ENCODE results near the gene RICTOR. TPM values are rescaled to one million over a fixed set of nuclear protein-coding genes. Genes with fewer than 3 reads are reported as not detected.

RICTOR gene
- total and polyA plus RNA-seq, 9 of the 15 experiments (the other 6 are each of a cell fraction or from before 2014, with no cell fraction given) = 13.9 to 46.6 (median 22.6) TPM

GRCh38 chr5:39072925-39073766, 1.1 kb downstream of the RICTOR start (continued):
- no peak; the same call in 1 of the 2 replicates for TF ChIP-seq MTA3 (IDR thresholded peaks at IDR 0.05; ENCODE audit: borderline replicate concordance)
- no peak for TF ChIP-seq POLR3A (IDR thresholded peaks at IDR 0.05; ENCODE audit: borderline replicate concordance, extremely low read depth, insufficient read depth, insufficient read length)
- no peak for TF ChIP-seq ZNF644 (tag; IDR thresholded peaks at IDR 0.05; ENCODE audit: low read depth)
- no peak for TF ChIP-seq ZNF347 (CRISPR knock-in tag; IDR thresholded peaks at IDR 0.05; ENCODE audit: low read depth)
- TF ChIP-seq RAD51 (IDR thresholded peaks at IDR 0.05; ENCODE audit: borderline replicate concordance, low read depth) = no peak
- peak; percentile 57; the same call in 1 of the 2 replicates for TF ChIP-seq CREB1 (IDR thresholded peaks at IDR 0.05)
- no peak for TF ChIP-seq CREB1 (CRISPR knock-in tag; IDR thresholded peaks at IDR 0.05)
- no peak for TF ChIP-seq ZNF143 (CRISPR knock-in tag; IDR thresholded peaks at IDR 0.05)
- no peak for TF ChIP-seq ZNF699 (CRISPR knock-in tag; IDR thresholded peaks at IDR 0.05; ENCODE audit: insufficient replicate concordance)
- 0 out of 2 replicates have a peak, but pooled peaks have one; percentile 32 for TF ChIP-seq MEF2D (tag; conservative IDR thresholded peaks at IDR 0.05; ENCODE audit: low read depth)
- no peak for TF ChIP-seq ZNF561 (CRISPR knock-in tag; conservative IDR thresholded peaks at IDR 0.05)
- peak; percentile 44 for TF ChIP-seq POLR2AphosphoS5 (IDR thresholded peaks at IDR 0.05; ENCODE audit: control insufficient read depth, insufficient read depth, low read depth, low read length)
- TF ChIP-seq SNAPC5 (CRISPR knock-in tag; IDR thresholded peaks at IDR 0.05) = no peak
- no peak for TF ChIP-seq IRF2 (CRISPR knock-in tag; IDR thresholded peaks at IDR 0.05)
- TF ChIP-seq NFE2 (IDR thresholded peaks at IDR 0.05; ENCODE audit: low read depth) = no peak
- peak; percentile 41 for TF ChIP-seq AFF1 (IDR thresholded peaks at IDR 0.05; ENCODE audit: low read depth in 1 of 2, partially characterized antibody in 2 of 2)
- no peak for TF ChIP-seq CTCF (IDR thresholded peaks at IDR 0.05 in 2 of 3, conservative IDR thresholded peaks at IDR 0.05 in 1 of 3; ENCODE audit: insufficient read depth in 2 of 3, low read depth in 1 of 3, low read length in 3 of 3)
- no peak for TF ChIP-seq KLF16 (IDR thresholded peaks at IDR 0.05)
- no peak for TF ChIP-seq MLX (CRISPR knock-in tag; conservative IDR thresholded peaks at IDR 0.05)
- peak; percentile 53; the same call in 1 of the 2 replicates for TF ChIP-seq SMARCA4 (IDR thresholded peaks at IDR 0.05)
- TF ChIP-seq TAF7 (tag; IDR thresholded peaks at IDR 0.05) = no peak
- TF ChIP-seq ZFPM2 (CRISPR knock-in tag; IDR thresholded peaks at IDR 0.05) = no peak
